DMS53 treated with DMSO at 0.1 percent for 48 hours (cell line): ENCODE results near the gene SESN2.

Source experiments
- DNase-seq: peaks from one replicate; lab custom pipeline; 2025; ENCODE audit not compliant: unreplicated experiment; lab: John Stamatoyannopoulos, UW

SESN2 gene

GRCh38 chr1:28249013-28249865 lies 10.1 kb upstream of the SESN2 start:
- DNase-seq = peak; percentile 66

GRCh38 chr1:28249866-28250295 lies 9.4 kb upstream of the SESN2 start:
- no peak for DNase-seq

- DNase-seq = no peak
Measured at GRCh38 chr1:28256197-28256827, 3.0 kb upstream of the SESN2 start.

- no peak for DNase-seq
Measured at GRCh38 chr1:28257736-28258135, 1.6 kb upstream of the SESN2 start.

- no peak for DNase-seq
Measured at GRCh38 chr1:28258628-28259251, 578 bp upstream of the SESN2 start.

GRCh38 chr1:28259934-28260802 lies 850 bp downstream of the SESN2 start:
- DNase-seq = peak; percentile 6

GRCh38 chr1:28260803-28261174 lies 1.5 kb downstream of the SESN2 start:
- no peak for DNase-seq

GRCh38 chr1:28264897-28265296 lies 5.6 kb downstream of the SESN2 start:
- DNase-seq = no peak

GRCh38 chr1:28265577-28265976 lies 6.3 kb downstream of the SESN2 start:
- DNase-seq = no peak

- DNase-seq = no peak
Measured at GRCh38 chr1:28266920-28267322, 7.6 kb downstream of the SESN2 start.

- DNase-seq = no peak
Measured at GRCh38 chr1:28267633-28268032, 8.3 kb downstream of the SESN2 start.

- no peak for DNase-seq
Measured at GRCh38 chr1:28269529-28269928, 10.2 kb downstream of the SESN2 start.

- no peak for DNase-seq
Measured at GRCh38 chr1:28272215-28272852, 13.0 kb downstream of the SESN2 start.

GRCh38 chr1:28273216-28273860 lies 14.0 kb downstream of the SESN2 start:
- no peak for DNase-seq

GRCh38 chr1:28278763-28279162 lies 19.4 kb downstream of the SESN2 start:
- no peak for DNase-seq

- DNase-seq = no peak
Measured at GRCh38 chr1:28279721-28280120, 20.4 kb downstream of the SESN2 start.

- DNase-seq = no peak
Measured at GRCh38 chr1:28280501-28280900, 21.2 kb downstream of the SESN2 start.

GRCh38 chr1:28280977-28281381 lies 21.7 kb downstream of the SESN2 start:
- DNase-seq = no peak

GRCh38 chr1:28281608-28282425 lies 22.5 kb downstream of the SESN2 start:
- DNase-seq = no peak
